ENCODE measurements around the gene ITPK1. TPM values are rescaled to one million over a fixed set of nuclear protein-coding genes. Genes with fewer than 3 reads are reported as not detected.

ITPK1 gene
- total RNA-seq, 2 experiments from 2014 or later = 78.5 to 83.5 TPM

- TF ChIP-seq CTCF (IDR thresholded peaks at IDR 0.05) = no peak
- Mint-ChIP-seq H3K4me3 (no peak overlapping the region), H3K9me3 (no peaks in the 10 kb centered on the region), H3K4me1 (ENCODE audit: low read depth) (no peaks in the 10 kb centered on the region), H3K27ac (no peak overlapping the region), H3K36me3 (ENCODE audit: low read depth) (peaks cover 3% of the 10 kb centered on the region), H3K27me3 (no peaks in the 10 kb centered on the region)
- CTCF ChIA-PET = interaction anchor here (1.2 kb wide), 1 partner anchor 9 kb away, joined by 3 read pairs; no protein-coding TSS in a partner anchor
- ATAC-seq (no peak), DNase-seq (no peak)
- POLR2A ChIA-PET = no interaction called here
- intact Hi-C loops (cut with micrococcal nuclease) = no loop called here
Measured at GRCh38 chr14:92932448-92933395, 183.0 kb downstream of the ITPK1 start.

GRCh38 chr14:92931681-92932447 is 183.9 kb downstream of the ITPK1 start:
- CTCF ChIA-PET = interaction anchor here (1.2 kb wide), 1 partner anchor 10 kb away, joined by 3 read pairs; no protein-coding TSS in a partner anchor
- Mint-ChIP-seq H3K4me1 (ENCODE audit: low read depth) (no peaks in the 10 kb centered on the region), H3K36me3 (ENCODE audit: low read depth) (peaks cover 2% of the 10 kb centered on the region), H3K4me3 (no peak overlapping the region), H3K9me3 (no peaks in the 10 kb centered on the region), H3K27ac (no peak overlapping the region), H3K27me3 (no peaks in the 10 kb centered on the region)
- ATAC-seq (no peak), DNase-seq (no peak)
- TF ChIP-seq CTCF (IDR thresholded peaks at IDR 0.05) = no peak
- intact Hi-C loops (cut with micrococcal nuclease) = no loop called here
- POLR2A ChIA-PET = no interaction called here

DNA sequence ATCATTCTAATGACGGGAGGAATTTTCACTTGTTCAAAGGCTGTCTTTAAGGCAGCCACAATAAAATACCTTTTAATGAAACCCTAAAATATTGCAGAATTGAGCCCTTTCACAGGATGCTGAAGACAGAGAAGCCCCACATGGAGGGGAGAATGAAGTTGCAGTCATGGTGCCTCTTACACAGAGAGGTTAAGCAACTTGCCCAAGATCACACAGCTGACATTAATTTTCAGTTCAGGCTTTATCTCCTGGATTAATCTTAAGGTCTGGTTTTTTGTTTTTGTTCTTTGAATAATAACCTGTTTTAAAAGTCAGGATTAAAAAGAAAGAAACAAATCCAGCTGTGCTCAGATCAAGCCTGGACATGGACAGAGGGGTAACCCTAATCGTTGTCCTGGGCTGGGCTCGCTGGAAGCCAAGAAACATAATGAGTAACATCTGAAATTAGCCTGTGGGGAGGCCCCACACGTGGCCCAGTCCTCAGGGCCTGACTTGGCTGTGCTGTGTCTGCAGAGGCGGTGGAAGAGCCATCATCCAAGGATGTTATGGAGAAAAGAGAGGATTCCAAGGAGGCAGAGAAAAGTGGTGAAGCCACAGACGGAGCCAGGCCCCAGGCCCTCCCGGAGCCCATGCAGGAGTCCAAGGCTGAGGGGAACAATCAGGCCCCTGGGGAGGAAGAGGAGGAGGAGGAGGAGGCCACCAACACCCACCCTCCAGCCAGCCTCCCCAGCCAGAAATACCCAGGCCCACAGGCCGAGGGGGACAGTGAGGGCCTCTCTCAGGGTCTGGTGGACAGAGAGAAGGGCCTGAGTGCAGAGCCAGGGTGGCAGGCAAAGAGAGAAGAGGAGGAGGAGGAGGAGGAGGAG is 184.8 kb downstream of the ITPK1 start:
- CTCF ChIA-PET = no interaction called here

More for the DNA sequence above, 184.8 kb downstream of the ITPK1 start:
- Mint-ChIP-seq H3K36me3 (ENCODE audit: low read depth) (peaks cover 1% of the 10 kb centered on the region), H3K4me3 (no peak overlapping the region), H3K27me3 (no peaks in the 10 kb centered on the region), H3K4me1 (ENCODE audit: low read depth) (no peaks in the 10 kb centered on the region), H3K9me3 (no peaks in the 10 kb centered on the region), H3K27ac (no peak overlapping the region)
- no peak for DNase-seq
- POLR2A ChIA-PET = interaction anchor here (0.5 to 1.2 kb wide), 2 partner anchors 10 to 15 kb away, joined by 3 read pairs; no protein-coding TSS in a partner anchor
- no peak for ATAC-seq
- intact Hi-C loops (cut with micrococcal nuclease) = no loop called here
- no peak for TF ChIP-seq CTCF (IDR thresholded peaks at IDR 0.05)
